Measurements from ENCODE around the gene MAP2K5.

Gene MAP2K5

DNA sequence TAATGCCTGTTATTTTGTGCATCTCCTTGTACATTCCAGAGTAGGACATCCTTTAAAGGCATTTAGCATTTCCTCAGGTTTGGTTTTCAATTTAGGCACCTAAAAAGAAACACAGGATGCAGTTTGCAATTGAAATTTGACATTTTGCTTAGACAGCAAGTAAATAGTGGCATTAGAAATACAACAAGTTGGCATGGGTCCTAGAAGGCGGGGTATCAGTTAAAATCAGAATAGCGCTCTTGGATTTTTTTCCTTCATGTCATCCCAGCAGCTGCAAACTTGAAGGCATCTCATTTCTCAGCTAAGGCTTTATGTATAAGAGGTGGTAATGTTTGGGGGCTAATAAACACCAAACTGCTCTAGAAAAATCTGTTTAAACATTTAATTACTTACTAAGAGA is 235.3 kb downstream of the MAP2K5 start:
- H3K4me2 ChIP-seq (ENCODE audit: insufficient read depth, low read length, poor library complexity, severe bottlenecking): no peak overlapping the region
- no peak overlapping the region for H4K91ac ChIP-seq (ENCODE audit: low read depth, low read length, poor library complexity)
- H2BK5ac ChIP-seq (ENCODE audit: low read length): no peak overlapping the region
- H2AK5ac ChIP-seq (ENCODE audit: low read depth, low read length): no peak overlapping the region
- H3K4ac ChIP-seq (ENCODE audit: low read length): no peak overlapping the region
- no CpG with 5 or more reads among the region's 2 CpGs for WGBS, 2 donors (ENCODE audit: extremely low coverage in 2 of 2, insufficient read length in 2 of 2, insufficient replicate concordance in 1 of 2)
- no peak for DNase-seq (ENCODE audit: low spot score)
- H4K8ac ChIP-seq (ENCODE audit: low read depth, low read length): no peak overlapping the region
- H2BK12ac ChIP-seq (ENCODE audit: low read length): no peak overlapping the region
- H3K9ac ChIP-seq (ENCODE audit: low read depth, low read length, poor library complexity): no peak overlapping the region
- H2BK15ac ChIP-seq (ENCODE audit: low read length): no peak overlapping the region
- no peak overlapping the region for H3K14ac ChIP-seq (ENCODE audit: low read length)
- peaks cover 17 to 21% of the 10 kb centered on the region in 2 donors for H3K4me1 ChIP-seq (ENCODE audit: control insufficient read depth in 2 of 2, insufficient read depth in 1 of 2, low read depth in 1 of 2, low read length in 2 of 2)
- H3K27me3 ChIP-seq (ENCODE audit: control insufficient read depth in 3 of 3, insufficient read depth in 3 of 3, low read depth in 1 of 3, low read length in 3 of 3): no peaks in the 10 kb centered on the region
- H3K9me3 ChIP-seq (replicated peaks in 1 of 2; ENCODE audit: control insufficient read depth in 2 of 2, insufficient read depth in 1 of 2, low read depth in 1 of 2, low read length in 2 of 2): no peaks in the 10 kb centered on the region
- no peak overlapping the region for H3K27ac ChIP-seq (replicated peaks; ENCODE audit: low read length)
- no peak overlapping the region for H3K18ac ChIP-seq (ENCODE audit: low read length)
- H2BK120ac ChIP-seq (ENCODE audit: low read depth, low read length): no peak overlapping the region
- no peak overlapping the region for H3K23ac ChIP-seq (ENCODE audit: low read depth, low read length, poor library complexity)
- no peak overlapping the region for H3K4me3 ChIP-seq (ENCODE audit: low read length in 2 of 2)
- H3K36me3 ChIP-seq (replicated peaks in 1 of 2; ENCODE audit: control insufficient read depth in 2 of 2, insufficient read depth in 2 of 2, low read length in 2 of 2): no peaks in the 10 kb centered on the region
- no peaks in the 10 kb centered on the region for H3K79me1 ChIP-seq (ENCODE audit: low read depth, low read length)
- no peak overlapping the region for H2AFZ ChIP-seq (ENCODE audit: low read length)

DNA sequence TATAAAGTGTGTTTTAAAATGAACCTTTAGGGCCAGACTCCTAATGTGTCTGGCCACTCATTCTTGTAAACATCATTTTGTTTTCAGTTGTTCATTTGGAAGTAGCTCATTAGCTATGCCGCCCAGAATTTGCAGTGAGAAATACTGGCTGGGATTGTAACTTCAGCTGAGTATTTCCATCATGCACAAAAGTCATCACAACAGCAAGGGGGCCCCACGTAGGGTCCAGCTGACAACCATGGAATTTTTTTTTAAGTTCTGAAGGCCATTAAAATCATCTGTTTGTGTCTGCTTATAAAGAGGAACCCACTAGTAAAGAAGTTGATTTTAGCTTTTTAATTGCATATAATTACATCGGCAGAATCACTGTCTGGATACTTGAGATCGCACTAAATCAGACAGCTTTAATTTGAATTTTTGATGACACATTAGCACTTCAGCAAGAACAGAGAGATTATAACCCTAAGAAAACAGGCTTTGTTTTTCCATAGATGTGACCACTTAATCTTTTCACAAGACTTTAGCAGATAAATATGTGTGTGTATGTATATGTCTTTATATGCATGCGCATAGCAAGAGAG is 236.6 kb downstream of the MAP2K5 start:
- Histone ChIP-seq H3K23ac (ENCODE audit: low read depth, low read length, poor library complexity) (no peak overlapping the region), H3K9ac (ENCODE audit: low read depth, low read length, poor library complexity) (no peak overlapping the region), H3K14ac (ENCODE audit: low read length) (no peak overlapping the region), H3K27me3 (ENCODE audit: control insufficient read depth in 3 of 3, insufficient read depth in 3 of 3, low read depth in 1 of 3, low read length in 3 of 3) (no peaks in the 10 kb centered on the region), H2AK5ac (ENCODE audit: low read depth, low read length) (no peak overlapping the region), H3K27ac (replicated peaks; ENCODE audit: low read length) (no peak overlapping the region), H3K4ac (ENCODE audit: low read length) (no peak overlapping the region), H3K4me3 (ENCODE audit: low read length in 2 of 2) (no peak overlapping the region), H3K9me3 (replicated peaks in 1 of 2; ENCODE audit: control insufficient read depth in 2 of 2, insufficient read depth in 1 of 2, low read depth in 1 of 2, low read length in 2 of 2) (no peaks in the 10 kb centered on the region), H2BK15ac (ENCODE audit: low read length) (no peak overlapping the region), H3K79me1 (ENCODE audit: low read depth, low read length) (peaks cover 2% of the 10 kb centered on the region), H4K8ac (ENCODE audit: low read depth, low read length) (no peak overlapping the region), H2BK12ac (ENCODE audit: low read length) (no peak overlapping the region), H3K4me1 (ENCODE audit: control insufficient read depth in 2 of 2, insufficient read depth in 1 of 2, low read depth in 1 of 2, low read length in 2 of 2) (peaks cover 19 to 27% of the 10 kb centered on the region in 2 donors), H3K36me3 (replicated peaks in 1 of 2; ENCODE audit: control insufficient read depth in 2 of 2, insufficient read depth in 2 of 2, low read length in 2 of 2) (no peaks in the 10 kb centered on the region), H2AFZ (ENCODE audit: low read length) (no peak overlapping the region), H3K18ac (ENCODE audit: low read length) (no peak overlapping the region), H3K4me2 (ENCODE audit: insufficient read depth, low read length, poor library complexity, severe bottlenecking) (no peak overlapping the region), H2BK5ac (ENCODE audit: low read length) (no peak overlapping the region), H2BK120ac (ENCODE audit: low read depth, low read length) (no peak overlapping the region), H4K91ac (ENCODE audit: low read depth, low read length, poor library complexity) (no peak overlapping the region)
- WGBS, 2 donors (ENCODE audit: extremely low coverage in 2 of 2, insufficient read length in 2 of 2, insufficient replicate concordance in 1 of 2): no CpG with 5 or more reads among the region's 5 CpGs
- DNase-seq (ENCODE audit: low spot score): no peak

DNA sequence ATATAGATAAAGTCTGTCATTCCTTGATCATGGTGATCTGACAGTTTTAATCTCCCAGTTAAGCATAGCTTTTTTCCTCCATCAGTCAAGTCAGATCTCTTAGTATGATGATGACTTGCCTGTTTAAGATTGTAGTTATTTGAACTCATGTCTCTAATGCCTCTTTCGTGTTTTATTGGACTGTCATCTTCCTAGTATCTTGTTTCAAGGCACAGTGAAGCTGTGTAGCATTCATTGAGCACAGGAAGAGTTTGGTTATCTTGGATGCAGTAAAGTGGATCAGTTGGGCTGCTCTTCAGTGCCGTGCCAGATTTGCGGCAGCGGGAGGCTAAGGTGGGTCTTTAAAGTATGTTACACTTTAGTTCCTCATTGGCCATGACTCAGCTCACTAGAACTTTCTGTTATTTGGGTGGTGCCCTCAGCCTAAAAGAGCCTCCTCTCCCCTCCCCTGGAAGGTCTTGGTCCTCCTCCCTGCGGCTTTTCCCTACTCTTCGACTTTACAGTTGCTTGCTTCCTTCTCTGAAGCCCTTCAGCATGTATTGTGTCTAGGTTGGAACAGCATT is 237.1 kb downstream of the MAP2K5 start:
- Histone ChIP-seq H2BK12ac (ENCODE audit: low read length) (no peak overlapping the region), H3K9me3 (replicated peaks in 1 of 2; ENCODE audit: control insufficient read depth in 2 of 2, insufficient read depth in 1 of 2, low read depth in 1 of 2, low read length in 2 of 2) (no peaks in the 10 kb centered on the region), H3K4ac (ENCODE audit: low read length) (no peak overlapping the region), H3K27me3 (ENCODE audit: control insufficient read depth in 3 of 3, insufficient read depth in 3 of 3, low read depth in 1 of 3, low read length in 3 of 3) (no peaks in the 10 kb centered on the region), H3K4me1 (ENCODE audit: control insufficient read depth in 2 of 2, insufficient read depth in 1 of 2, low read depth in 1 of 2, low read length in 2 of 2) (peaks cover 19 to 30% of the 10 kb centered on the region in 2 donors), H3K14ac (ENCODE audit: low read length) (no peak overlapping the region), H3K36me3 (replicated peaks in 1 of 2; ENCODE audit: control insufficient read depth in 2 of 2, insufficient read depth in 2 of 2, low read length in 2 of 2) (no peaks in the 10 kb centered on the region), H3K23ac (ENCODE audit: low read depth, low read length, poor library complexity) (no peak overlapping the region), H3K79me1 (ENCODE audit: low read depth, low read length) (peaks cover 2% of the 10 kb centered on the region), H4K8ac (ENCODE audit: low read depth, low read length) (no peak overlapping the region), H3K9ac (ENCODE audit: low read depth, low read length, poor library complexity) (no peak overlapping the region), H2BK120ac (ENCODE audit: low read depth, low read length) (no peak overlapping the region), H3K4me2 (ENCODE audit: insufficient read depth, low read length, poor library complexity, severe bottlenecking) (no peak overlapping the region), H3K27ac (replicated peaks; ENCODE audit: low read length) (no peak overlapping the region), H3K4me3 (ENCODE audit: low read length in 2 of 2) (no peak overlapping the region), H4K91ac (ENCODE audit: low read depth, low read length, poor library complexity) (no peak overlapping the region), H2BK5ac (ENCODE audit: low read length) (no peak overlapping the region), H2BK15ac (ENCODE audit: low read length) (no peak overlapping the region), H3K18ac (ENCODE audit: low read length) (no peak overlapping the region), H2AK5ac (ENCODE audit: low read depth, low read length) (no peak overlapping the region), H2AFZ (ENCODE audit: low read length) (no peak overlapping the region)
- WGBS, 2 donors (ENCODE audit: extremely low coverage in 2 of 2, insufficient read length in 2 of 2, insufficient replicate concordance in 1 of 2): no CpG with 5 or more reads among the region's 6 CpGs
- no peak for DNase-seq (ENCODE audit: low spot score)

DNA sequence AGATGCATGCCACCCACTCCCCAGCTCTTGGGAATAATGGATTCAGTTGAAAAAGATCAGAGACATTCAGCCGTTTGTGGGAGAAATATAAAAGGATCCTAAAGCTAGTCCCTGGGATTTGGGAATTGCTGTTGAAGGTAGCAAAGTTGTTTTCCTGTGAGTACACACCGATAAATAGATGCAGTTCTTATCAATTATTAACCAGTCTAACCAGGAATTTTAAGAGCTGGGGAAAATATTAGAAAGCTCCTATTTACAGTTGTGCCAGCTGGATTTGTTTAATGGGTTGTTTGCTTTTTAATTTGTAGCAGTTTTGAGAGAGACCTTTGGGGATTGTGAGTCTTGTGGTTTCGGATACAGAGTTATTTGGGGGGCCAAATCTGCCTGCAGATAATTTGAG is 238.6 kb downstream of the MAP2K5 start:
- H2BK5ac ChIP-seq (ENCODE audit: low read length): no peak overlapping the region
- H2BK15ac ChIP-seq (ENCODE audit: low read length): no peak overlapping the region
- DNase-seq (ENCODE audit: low spot score): no peak
- no peaks in the 10 kb centered on the region for H3K9me3 ChIP-seq (replicated peaks in 1 of 2; ENCODE audit: control insufficient read depth in 2 of 2, insufficient read depth in 1 of 2, low read depth in 1 of 2, low read length in 2 of 2)
- no peak overlapping the region for H2AFZ ChIP-seq (ENCODE audit: low read length)
- H3K4me2 ChIP-seq (ENCODE audit: insufficient read depth, low read length, poor library complexity, severe bottlenecking): no peak overlapping the region
- peak overlapping the region; percentile 50 for H3K18ac ChIP-seq (ENCODE audit: low read length)
- H3K27ac ChIP-seq (replicated peaks; ENCODE audit: low read length): peak overlapping the region; percentile 84
- no peak overlapping the region for H2AK5ac ChIP-seq (ENCODE audit: low read depth, low read length)
- H3K14ac ChIP-seq (ENCODE audit: low read length): no peak overlapping the region
- WGBS, 2 donors (ENCODE audit: extremely low coverage in 2 of 2, insufficient read length in 2 of 2, insufficient replicate concordance in 1 of 2): no CpG with 5 or more reads among the region's 3 CpGs
- no peak overlapping the region for H4K8ac ChIP-seq (ENCODE audit: low read depth, low read length)
- H3K36me3 ChIP-seq (replicated peaks in 1 of 2; ENCODE audit: control insufficient read depth in 2 of 2, insufficient read depth in 2 of 2, low read length in 2 of 2): no peaks in the 10 kb centered on the region
- peaks cover 2% of the 10 kb centered on the region for H3K79me1 ChIP-seq (ENCODE audit: low read depth, low read length)
- no peaks in the 10 kb centered on the region for H3K27me3 ChIP-seq (ENCODE audit: control insufficient read depth in 3 of 3, insufficient read depth in 3 of 3, low read depth in 1 of 3, low read length in 3 of 3)
- H3K23ac ChIP-seq (ENCODE audit: low read depth, low read length, poor library complexity): no peak overlapping the region
- H3K9ac ChIP-seq (ENCODE audit: low read depth, low read length, poor library complexity): no peak overlapping the region
- no peak overlapping the region for H4K91ac ChIP-seq (ENCODE audit: low read depth, low read length, poor library complexity)
- no peak overlapping the region for H3K4ac ChIP-seq (ENCODE audit: low read length)
- H2BK12ac ChIP-seq (ENCODE audit: low read length): peak overlapping the region; percentile 19
- H3K4me3 ChIP-seq (ENCODE audit: low read length in 2 of 2): no peak overlapping the region
- H2BK120ac ChIP-seq (ENCODE audit: low read depth, low read length): no peak overlapping the region
- peaks cover 19 to 32% of the 10 kb centered on the region in 2 donors for H3K4me1 ChIP-seq (ENCODE audit: control insufficient read depth in 2 of 2, insufficient read depth in 1 of 2, low read depth in 1 of 2, low read length in 2 of 2)

Data from neuronal stem cell (in vitro differentiated cells).